Measurements from ENCODE around the gene ERMP1. TPM values are rescaled to one million over a fixed set of nuclear protein-coding genes. Genes with fewer than 3 reads are reported as not detected.
"Not testable (repeated sequence)": the region's sequence is repeated elsewhere in the genome, so short reads cannot be mapped to it uniquely, and the experiment has no call there.

ERMP1 gene
- total RNA-seq, 1 donor from 2014 or later, result 177 TPM

DNA sequence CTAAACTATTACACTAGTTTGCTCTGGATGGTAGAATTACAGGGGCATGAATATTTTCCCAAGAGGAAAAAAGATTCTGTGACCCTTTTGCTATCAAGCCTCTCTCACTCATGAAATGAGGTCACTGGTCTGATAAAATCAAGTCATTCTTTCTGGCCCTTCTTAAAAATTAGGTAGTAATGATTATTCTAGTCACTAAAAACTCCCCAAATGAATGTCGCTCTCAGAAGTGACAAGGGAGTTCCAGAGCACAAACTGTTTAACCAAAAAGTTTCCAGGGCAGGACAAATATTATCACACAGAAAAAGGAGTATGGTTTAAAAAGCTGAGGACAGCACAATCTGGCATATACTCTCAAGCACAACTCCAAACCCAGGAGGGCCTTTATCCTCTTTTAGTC lies 12.5 kb downstream of the ERMP1 start:
- DNase-seq (ENCODE audit: low read depth), result no peak

DNA sequence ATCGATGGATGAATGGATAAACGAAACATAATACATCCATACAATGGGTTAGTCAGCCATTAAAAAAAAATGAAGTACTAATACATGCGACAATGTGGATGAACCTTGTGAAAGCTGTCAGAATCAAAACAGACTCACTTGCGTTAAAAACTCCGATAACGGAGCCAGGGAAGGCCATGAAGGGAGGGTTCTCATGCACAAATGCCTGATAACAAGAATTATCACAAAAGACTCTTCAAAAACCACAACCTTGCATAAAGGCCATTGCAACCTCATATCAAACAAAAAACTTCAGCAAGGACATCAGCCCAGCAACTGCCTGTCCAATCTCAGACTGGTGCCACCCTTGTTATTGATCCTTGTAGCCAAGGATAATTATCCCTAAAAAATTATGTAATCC lies 13.7 kb downstream of the ERMP1 start:
- no peak for DNase-seq (ENCODE audit: low read depth)

DNA sequence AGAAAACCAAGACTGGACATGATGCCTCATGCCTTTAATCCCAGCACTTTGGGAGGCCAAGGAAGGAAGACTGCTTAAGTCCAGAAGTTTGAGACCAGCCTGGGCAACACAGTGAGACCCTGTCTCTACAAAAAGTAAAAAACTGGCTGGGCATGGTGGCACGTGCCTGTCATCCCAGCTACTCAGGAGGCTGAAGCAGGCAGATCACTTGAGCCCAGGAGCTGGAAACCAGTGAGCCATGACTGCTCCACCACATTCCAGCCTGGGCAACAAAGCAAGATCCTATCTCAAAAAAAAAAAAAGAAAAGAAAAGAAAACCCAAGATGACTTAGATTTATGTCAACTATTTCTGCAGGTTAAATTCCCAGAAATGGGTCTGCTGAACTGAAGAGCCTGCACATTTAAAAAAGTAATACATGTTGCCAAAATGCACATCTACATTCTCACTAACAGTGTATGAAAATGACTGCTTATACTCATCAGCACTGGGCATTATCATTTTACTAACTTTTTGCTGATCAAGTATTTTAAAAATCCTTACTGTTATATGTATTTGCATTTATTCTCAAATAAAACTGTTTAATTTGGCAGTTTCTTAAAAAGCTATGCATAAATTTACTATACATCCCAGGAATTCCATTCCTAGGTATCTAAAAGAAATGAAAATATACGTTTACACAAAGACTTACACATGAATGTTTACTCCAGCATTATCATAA lies 14.3 kb downstream of the ERMP1 start:
- no peak for DNase-seq (ENCODE audit: low read depth)

DNA sequence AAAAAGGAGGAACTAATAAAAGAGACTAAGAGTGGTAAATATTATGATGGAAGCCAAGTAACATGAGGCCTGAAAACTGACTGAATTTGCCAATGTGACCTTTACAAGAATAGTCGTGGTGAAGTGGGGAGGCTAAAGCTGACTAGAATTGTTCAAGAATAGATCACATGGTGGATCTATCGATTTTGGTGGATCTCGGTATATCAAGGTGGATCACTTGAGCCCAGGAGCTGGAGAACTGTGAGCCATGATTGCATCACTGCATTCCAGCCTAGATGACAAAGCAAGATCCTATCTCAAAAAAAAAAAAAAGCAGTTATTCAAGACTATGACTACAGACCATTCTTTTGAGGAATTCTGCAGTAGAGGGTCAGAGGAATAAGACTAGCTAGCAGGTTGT lies 15.1 kb downstream of the ERMP1 start:
- peak; percentile 86 for DNase-seq (ENCODE audit: low read depth)

DNA sequence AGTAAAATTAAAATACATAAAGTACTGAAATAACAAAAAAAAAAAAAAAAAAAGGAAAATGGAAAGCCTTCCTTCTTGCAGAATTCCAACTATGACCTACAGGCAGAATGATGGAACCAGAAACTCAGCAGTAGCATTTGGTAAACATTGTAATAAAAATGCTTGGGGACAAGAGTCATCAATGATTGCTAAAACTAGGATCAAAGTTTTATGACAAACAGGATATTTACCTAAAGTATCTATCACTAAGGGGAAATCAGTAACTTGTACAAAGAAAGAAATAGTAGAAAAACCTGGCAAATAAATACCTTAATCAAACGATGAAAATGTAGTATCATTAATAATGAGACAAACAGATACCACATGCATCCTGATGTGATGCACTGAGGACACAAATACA lies 17.5 kb downstream of the ERMP1 start:
- peak; percentile 49 for DNase-seq (ENCODE audit: low read depth)

DNA sequence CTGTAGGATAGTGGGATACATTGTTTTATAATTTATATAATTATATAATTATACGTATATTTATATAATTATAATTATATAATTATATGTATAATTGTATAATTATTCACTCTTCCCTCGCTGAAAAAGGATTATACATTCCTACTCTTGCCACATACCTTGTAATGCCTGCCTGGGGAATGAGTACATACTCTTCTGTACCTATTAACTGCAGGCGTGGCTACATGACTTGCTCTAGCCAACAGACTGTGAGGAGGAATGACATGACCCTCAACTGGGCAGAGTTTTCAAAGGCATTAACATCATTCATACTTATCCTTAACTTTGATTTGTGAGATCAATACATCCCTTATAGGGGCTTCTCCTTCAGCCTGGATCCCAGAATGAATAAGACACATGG lies 19.1 kb downstream of the ERMP1 start:
- peak; percentile 53 for DNase-seq (ENCODE audit: low read depth)

DNA sequence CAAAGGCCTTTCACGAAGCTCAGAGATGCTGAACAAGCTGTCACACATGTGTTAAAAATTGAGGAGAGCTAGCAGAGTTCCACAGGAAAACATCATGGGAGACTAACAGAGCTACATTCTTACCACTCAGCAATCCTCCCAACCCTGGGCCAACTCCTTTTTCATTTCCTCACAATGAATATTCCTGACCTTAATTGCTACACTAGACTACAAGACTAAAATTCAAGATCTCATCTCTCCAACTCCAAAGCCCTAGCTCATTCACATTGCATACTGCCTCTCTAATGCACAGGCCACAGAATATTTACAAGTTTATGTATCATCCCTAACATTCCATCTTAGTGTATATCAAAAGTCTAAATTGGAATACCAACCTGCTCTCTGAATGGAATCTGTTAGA lies 21.2 kb downstream of the ERMP1 start:
- no peak for DNase-seq (ENCODE audit: low read depth)

DNA sequence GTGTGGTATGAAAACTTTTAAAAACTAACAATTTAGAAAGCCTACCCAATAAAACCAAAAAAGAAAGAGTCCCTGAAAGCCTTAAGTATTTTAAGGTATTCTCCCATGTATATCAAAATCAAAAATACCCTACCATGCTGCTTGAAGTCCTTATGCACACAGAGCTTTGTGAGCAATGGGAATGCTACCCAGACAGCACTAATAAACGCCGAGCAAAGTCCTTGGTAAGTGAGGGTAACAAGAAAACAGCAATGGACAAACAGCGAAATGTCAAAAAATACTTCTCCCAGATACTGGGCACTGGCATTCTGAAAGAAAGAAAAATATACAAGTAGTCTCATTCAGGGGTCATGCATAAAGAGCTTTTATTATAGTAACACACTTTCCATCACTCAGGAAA lies 27.4 kb downstream of the ERMP1 start:
- DNase-seq (ENCODE audit: low read depth), result no peak

DNA sequence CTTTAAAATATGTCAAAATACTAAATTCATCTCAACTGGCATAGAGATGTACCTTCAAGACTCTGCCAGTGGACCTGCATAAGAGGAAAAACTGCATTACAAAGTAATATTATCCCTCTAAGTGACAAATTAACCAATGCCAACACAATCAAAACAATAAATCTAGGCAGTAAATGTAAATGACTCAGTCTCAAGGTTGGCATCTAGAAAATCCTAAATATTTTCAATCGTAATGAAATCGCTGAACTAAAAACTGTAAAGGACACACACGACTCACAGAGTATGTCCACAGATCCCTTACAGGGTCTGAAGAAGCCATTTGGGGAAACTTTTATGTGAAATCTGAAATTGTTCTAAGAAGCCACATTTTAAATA lies 31.2 kb downstream of the ERMP1 start:
- DNase-seq (ENCODE audit: low read depth), result peak; percentile 87

DNA sequence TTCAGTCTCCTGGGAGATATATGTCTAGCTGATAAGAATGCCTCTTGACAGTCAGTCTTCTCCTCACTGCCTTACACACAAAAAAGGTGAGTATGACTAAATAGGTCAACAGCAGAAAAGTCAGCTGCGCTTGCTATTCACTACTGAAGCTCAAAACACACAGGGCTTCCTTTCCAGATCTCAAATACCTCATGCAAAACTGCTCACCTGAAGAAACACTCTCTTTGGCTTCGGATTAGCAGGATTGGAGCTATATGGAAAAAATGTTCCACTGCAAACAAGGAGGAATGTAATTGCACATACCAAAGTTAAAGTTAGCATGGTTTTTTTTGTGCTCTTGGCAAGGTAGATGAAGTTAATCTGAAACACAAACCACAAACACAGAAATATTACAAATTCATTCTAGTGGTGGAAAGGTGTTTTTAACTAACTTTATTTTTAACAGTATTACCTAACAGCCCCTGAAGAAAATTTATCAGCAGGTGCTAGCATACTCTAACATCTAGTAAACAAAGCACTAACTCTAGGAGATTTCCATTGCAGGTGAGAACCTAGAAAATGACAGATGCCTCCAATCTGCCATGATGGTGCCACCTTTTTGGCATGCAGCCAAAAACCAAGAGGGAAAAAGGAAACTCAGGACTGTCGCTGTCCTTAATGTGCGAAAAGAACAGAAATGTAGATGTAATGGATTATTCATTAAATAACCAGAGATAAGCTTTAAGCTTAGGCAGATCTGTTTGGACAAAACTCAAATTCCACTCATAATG lies 31.8 kb downstream of the ERMP1 start:
- peak; percentile 84 for DNase-seq (ENCODE audit: low read depth)

DNA sequence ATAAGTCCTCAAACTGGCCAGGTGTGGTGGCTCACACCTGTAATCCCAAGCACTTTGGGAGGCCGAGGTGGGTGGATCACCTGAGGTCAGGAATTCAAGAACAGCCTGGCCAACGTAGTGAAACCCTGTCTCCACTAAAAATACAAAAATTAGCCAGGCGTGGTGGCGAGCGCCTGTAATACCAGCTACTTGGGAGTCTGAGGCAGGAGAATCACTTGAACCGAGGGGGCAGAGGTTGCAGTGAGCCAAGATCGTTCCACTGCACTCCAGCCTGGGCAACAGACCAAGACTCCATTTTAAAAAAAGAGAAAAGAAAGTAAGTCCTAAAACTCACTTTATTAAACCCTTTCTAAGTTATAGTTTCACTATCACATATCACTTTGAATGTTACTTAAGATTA lies 32.5 kb downstream of the ERMP1 start:
- DNase-seq (ENCODE audit: low read depth), result not testable (repeated sequence)

DNA sequence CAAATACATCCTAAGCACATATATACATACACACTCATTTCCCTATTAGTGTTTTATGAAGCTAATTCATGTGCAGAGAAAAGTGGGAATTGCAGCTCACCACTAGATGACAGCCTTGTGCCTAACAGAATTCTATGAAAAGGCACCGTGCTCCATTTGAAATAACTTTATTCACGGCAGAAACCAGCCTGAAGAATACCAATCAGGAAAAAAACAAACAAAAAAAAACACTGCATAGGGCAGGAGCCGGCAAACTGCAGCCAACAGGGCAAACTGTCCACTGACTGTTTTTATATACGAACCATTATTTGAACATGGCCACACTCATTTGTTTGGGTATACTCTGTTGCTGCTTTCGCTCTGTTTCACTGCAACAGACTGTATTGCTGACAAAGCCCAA lies 33.6 kb downstream of the ERMP1 start:
- peak; percentile 74 for DNase-seq (ENCODE audit: low read depth)

DNA sequence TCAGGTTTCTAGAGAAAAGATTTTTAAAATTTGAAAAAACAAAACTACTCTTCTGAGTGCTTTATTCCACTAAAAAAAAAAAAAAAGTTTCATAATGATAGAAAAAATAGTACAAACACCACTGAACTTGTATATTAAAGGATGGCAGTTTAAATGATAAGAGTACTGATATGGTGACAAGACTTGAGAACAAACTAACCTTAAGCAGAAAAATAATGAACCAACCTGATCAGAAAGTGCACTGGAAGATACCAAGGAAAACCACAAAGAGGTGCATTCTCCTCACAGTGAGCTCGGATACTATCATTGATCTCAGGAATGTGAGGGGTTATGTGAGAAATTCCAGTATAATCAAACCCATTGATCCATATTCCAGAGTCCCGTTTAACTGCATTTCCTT lies 34.3 kb downstream of the ERMP1 start:
- no peak for DNase-seq (ENCODE audit: low read depth)

DNA sequence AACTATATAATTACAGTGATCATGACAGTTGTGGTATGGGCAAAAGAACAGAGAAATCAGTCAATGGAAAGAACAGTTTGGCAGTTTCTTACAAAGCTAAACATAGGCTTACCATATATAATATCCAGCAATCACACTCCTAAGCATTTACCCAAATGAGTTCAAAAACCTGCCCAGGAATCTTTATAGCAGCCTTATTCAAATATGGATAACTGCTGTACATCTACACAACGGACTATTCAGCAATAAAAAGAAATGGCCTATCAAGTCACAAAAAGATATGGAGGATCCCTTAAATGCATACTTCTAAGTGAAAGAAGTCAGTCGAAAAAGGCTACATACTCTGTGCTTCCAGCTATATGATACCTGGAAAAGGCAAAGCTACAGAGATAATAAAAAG lies 36.6 kb downstream of the ERMP1 start:
- no peak for DNase-seq (ENCODE audit: low read depth)

DNA sequence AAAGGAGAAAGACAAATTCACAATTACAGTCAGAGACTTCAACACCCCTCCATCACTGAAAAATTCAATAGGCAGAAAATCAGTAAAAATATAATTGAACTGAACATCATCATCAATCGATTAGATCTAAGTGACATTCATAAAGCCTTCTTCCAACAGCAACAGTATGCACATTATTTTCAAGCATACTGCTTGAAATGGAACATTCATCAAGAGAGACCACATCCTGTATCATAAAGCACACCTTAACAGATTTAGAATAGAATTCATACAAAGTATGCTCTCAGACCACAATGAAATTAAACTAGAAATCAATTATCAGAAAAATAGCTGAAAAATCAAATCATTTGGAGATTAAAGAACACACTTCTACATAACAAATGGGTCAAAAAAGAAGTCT lies 39.1 kb downstream of the ERMP1 start:
- no peak for DNase-seq (ENCODE audit: low read depth)

DNA sequence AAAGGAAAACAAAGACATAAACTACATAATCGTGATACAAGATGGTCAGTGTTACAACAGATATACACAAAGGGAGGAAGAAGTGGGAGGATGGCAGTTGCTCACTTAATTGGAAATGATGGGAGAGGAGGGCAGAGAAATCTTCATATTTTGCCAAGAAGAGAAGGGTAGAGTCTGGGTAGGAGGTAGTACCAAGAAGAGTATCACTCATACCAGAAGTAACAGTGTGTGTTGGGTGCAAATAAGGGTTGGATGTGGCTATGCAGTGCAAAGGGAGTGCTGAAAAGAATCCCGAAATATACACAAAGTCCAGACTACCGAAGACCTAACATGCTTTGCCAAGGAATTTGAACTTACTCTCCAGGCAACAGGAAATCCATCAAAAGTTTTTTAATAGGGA lies 41.0 kb downstream of the ERMP1 start:
- no peak for DNase-seq (ENCODE audit: low read depth)

DNA sequence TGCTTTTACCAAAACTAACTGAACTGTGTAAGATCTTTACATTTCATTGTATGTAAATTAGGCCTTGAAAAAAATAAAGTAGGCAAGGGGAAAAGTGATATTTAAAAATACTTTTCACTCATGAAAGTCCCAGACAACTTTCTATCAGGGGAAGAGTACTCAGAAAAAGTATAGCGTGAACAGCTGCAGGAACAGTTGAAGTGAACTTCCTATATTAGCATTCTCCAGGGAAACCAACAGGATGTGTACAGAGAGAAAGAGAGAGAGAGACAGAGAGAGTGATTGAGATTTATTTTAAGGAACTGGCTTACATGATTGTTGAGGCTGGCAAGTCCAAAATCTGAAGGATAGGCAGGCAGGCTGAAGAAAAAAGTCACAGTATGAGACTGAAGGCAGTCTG lies 42.0 kb downstream of the ERMP1 start:
- no peak for DNase-seq (ENCODE audit: low read depth)

DNA sequence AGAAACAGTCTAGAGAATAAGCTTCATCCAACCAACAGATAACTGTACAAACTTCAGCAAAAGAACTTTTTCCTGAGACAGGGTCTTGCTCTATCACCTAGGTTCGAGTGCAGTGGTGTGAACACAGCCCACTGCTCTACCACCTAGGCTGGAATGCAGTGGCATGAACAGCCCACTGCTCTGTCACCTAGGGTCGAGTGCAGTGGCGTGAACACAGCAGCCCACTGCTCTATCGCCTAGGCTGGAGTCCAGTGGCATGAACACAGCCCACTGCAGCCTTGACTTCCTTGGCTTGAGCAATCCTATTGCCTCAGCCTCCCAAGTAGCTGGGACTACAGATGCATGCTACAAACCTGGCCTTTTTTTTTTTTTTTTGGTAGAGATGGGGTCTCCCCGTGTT lies 43.4 kb downstream of the ERMP1 start:
- DNase-seq (ENCODE audit: low read depth), result no peak

DNA sequence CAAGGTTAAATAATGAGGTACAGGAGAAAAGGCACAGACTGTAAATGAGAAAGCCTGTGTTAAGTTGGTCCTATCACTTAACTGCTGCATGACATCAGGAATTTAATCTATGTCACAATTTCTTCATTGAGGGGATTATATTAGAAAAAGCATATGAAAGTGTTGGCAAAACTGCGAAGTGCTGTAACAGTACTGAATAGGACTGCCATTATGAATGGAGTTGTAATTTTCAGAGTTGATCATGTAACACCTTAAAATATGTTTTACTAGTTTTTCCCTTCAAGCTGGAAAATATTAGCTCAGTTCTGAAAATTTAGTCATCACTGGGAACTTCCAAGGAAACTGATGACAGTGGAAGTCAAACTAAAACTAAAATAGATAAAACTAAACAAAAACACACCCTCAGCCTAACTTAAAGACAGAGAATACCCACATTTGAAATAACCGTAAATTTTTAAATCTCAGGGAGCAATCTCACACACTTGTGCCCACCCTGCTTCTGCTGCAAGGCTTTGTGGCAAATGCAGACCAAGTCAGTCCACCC lies 45.1 kb downstream of the ERMP1 start:
- no peak for DNase-seq (ENCODE audit: low read depth)

DNA sequence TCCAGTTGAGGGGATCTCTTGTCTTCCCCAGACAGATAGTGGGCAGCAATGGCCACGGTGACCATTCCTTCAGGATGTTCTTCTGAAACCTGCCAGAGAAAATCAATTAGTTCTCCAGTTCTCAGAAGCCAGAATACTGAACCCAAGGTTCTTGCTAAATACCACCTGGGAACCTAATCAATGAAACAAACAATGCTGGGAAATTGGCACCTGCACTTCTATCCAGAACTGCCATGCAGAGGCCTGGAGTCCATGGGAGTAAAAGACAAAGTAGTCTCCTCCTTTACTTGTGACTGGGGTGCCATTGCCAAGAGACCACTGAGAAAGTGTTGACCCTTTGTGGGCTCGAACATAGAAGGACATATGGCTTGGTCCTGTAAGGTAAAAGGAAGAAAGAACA lies 45.7 kb downstream of the ERMP1 start:
- DNase-seq (ENCODE audit: low read depth), result no peak

DNA sequence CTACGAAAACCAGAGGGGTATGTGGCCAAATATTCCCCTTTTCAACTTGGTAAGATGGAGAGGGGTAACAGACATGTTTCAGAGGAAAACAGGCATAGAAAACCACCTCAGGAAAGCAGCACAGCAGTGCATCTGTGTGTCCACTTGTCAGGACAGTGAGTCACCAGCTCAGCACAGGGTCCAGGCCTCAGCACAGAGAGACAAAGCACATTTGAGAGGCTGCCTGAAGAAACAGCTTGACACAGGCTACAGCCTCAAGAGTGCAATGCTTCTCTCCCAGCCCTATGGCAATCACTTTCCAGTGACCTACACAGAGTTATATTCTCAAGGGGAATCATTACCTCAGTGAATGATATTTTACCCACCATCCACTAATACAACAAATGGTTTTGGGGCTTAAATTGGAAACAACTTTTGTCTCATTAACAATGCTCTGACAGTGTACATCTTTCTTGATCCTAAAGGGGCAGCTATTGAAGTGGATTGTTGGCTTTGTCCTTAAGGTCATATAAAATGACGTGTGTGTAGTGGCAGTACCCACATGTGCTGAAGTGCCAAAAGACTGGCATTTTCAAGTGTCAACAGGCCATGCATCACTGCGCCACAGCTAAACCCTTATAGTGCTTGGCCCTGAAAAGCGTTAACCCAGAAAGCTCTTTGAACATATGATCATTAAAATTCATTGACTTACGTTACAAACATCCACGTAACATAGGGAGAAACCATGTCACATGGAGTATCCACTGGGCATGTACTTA lies 46.4 kb downstream of the ERMP1 start:
- DNase-seq (ENCODE audit: low read depth), result no peak

DNA sequence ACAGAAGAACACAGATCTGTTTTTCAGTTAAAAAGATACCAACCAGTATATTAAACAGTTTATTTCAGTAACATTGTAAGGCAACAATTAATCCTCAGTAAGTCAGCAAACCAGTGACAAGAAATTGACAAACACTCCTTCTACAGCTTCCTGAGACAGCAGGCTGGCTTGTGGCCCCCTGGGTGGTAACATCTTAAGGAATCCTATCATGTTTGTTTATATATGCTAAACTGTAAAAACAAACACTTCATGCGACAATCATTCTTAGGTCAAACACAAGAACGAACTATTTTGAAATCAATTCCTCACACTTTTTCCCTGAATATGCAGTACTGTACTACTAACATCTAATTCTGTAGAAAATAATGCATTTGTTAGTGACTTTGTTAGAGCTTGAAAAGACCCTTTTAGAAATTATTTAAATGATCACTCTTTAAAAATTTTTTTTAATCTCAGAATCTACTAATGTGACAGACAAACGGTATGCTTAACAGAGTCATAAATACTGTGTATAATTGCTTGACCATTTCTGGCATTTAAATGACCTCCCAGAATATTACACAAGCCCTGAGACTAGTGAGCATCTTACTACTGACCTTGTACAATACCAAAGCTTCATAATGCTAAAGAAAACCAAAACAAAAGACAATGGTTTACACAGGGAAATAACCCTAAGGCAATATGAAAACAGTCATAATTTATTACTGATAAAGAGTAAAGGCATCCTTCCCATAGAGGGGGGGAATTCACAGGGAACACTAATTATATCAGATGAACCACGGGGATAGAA lies 48.2 kb downstream of the ERMP1 start:
- no peak for DNase-seq (ENCODE audit: low read depth)
